HepG2 (cell line): ENCODE results near the gene ARHGAP9. TPM values are rescaled to one million over a fixed set of nuclear protein-coding genes. Genes with fewer than 3 reads are reported as not detected.

Experiments
- CHD2 ChIP-seq: IDR thresholded peaks from 2 replicates; pipeline ENCODE4 v1.6.1; 2011; ENCODE audit warnings: low read depth, low read length, improper control_type of control experiment
- CREB1 ChIP-seq, 2 experiments: fragments of 450-650 bp in 1 of 2; IDR thresholded peaks; 2 replicates each; pipeline ENCODE4 v1.6.1; 2016 to 2017; ENCODE audit warnings: control low read depth in 1 of 2, mild to moderate bottlenecking in 1 of 2, missing compliant biosample characterization in 1 of 2, missing genetic modification characterization in 1 of 2
- GZF1 ChIP-seq: sonication (generic); formaldehyde crosslinking; IDR thresholded peaks from 2 replicates; pipeline ENCODE4 v1.5.1; 2020; ENCODE audit warnings: mild to moderate bottlenecking, missing genetic modification reagents
- IKZF1 ChIP-seq: fragments of 450-650 bp; IDR thresholded peaks from 2 replicates; pipeline ENCODE4 v1.7.1; 2016
- IKZF4 ChIP-seq: sonication (generic); formaldehyde crosslinking; IDR thresholded peaks from 2 replicates; pipeline ENCODE4 v1.5.1; 2020; ENCODE audit warnings: borderline replicate concordance, mild to moderate bottlenecking, low read depth, missing genetic modification reagents; ENCODE audit errors: not compliant biosample characterization
- MLLT10 ChIP-seq: sonication (generic); formaldehyde crosslinking; IDR thresholded peaks from 2 replicates; pipeline ENCODE4 v1.4.0; 2020; ENCODE audit warnings: missing genetic modification reagents
- NCOA5 ChIP-seq: sonication (generic); formaldehyde crosslinking; IDR thresholded peaks from 2 replicates; pipeline ENCODE4 v1.4.0; 2020; ENCODE audit warnings: missing genetic modification reagents
- SALL1 ChIP-seq: sonication (generic); formaldehyde crosslinking; IDR thresholded peaks from 2 replicates; pipeline ENCODE4 v1.8.0; 2022; ENCODE audit warnings: mild to moderate bottlenecking, missing genetic modification reagents
- SAP130 ChIP-seq: IDR thresholded peaks from 2 replicates; pipeline ENCODE4 v1.6.1; 2016; ENCODE audit warnings: low read depth
- SIN3A ChIP-seq: IDR thresholded peaks from 2 replicates; pipeline ENCODE4 v1.6.1; 2011; ENCODE audit warnings: low read depth, mild to moderate bottlenecking, control low read depth, low read length, borderline replicate concordance
- THAP11 ChIP-seq: IDR thresholded peaks from 2 replicates; pipeline ENCODE4 v1.6.1; 2016; ENCODE audit warnings: missing biosample characterization, missing genetic modification reagents
- ZNF251 ChIP-seq: sonication (generic); formaldehyde crosslinking; IDR thresholded peaks from 2 replicates; pipeline ENCODE4 v1.9.0; 2021; ENCODE audit warnings: mild to moderate bottlenecking, missing genetic modification reagents
- ZNF256 ChIP-seq: sonication (generic); formaldehyde crosslinking; conservative IDR thresholded peaks from 2 replicates; pipeline ENCODE4 v1.4.0; 2020; ENCODE audit warnings: missing genetic modification reagents
- ZNF33B ChIP-seq: sonication (generic); formaldehyde crosslinking; IDR thresholded peaks from 2 replicates; pipeline ENCODE4 v1.5.1; 2020; ENCODE audit warnings: mild to moderate bottlenecking, missing genetic modification reagents
- polyA plus RNA-seq, 8 experiments: library from polyadenylated mRNA; depleted of rRNA in 3 of 8; stranded (reverse) in 7 of 8; unstranded in 1 of 8; fragments of >200 nt; fragmentation: Illumina TruSeq in 4 of 8; extraction: Trizol in 4 of 8; gene quantifications; 2 replicates each; pipeline versions ENCODE4 v1.2.1 to v1.2.3, GENCODE V29; 2011 to 2016; ENCODE audit warnings: low read depth in 4 of 8, missing spikeins in 1 of 8, mixed read lengths in 1 of 8; ENCODE audit not compliant: insufficient read depth in 1 of 8
- total RNA-seq, 5 experiments: library from RNA; depleted of rRNA; stranded (reverse); fragments of >200 nt; fragmentation: Illumina TruSeq; extraction: Trizol; gene quantifications; 2 replicates each; pipeline ENCODE4 v1.2.3, GENCODE V29; 2016; ENCODE audit warnings: low read depth in 1 of 5
- TF ChIP-seq, protein P1 (sequence below): sonication (generic); formaldehyde crosslinking; IDR thresholded peaks from 2 replicates; pipeline ENCODE4 v1.4.0; 2020; ENCODE audit warnings: mild to moderate bottlenecking, missing genetic modification reagents, borderline replicate concordance
- TF ChIP-seq, protein P2 (sequence below), 2 experiments: IDR thresholded peaks; 2 replicates each; pipeline ENCODE4 v1.6.1; 2011 to 2012; ENCODE audit warnings: low read length in 2 of 2, borderline replicate concordance in 1 of 2, low read depth in 1 of 2, mild to moderate bottlenecking in 1 of 2, moderate library complexity in 1 of 2
- TF ChIP-seq, protein P3 (sequence below): sonication (generic); formaldehyde crosslinking; IDR thresholded peaks from 2 replicates; pipeline ENCODE4 v1.5.0; 2020; ENCODE audit warnings: mild to moderate bottlenecking, missing genetic modification reagents

ARHGAP9 gene
- total and polyA plus RNA-seq, 2 of the 13 experiments (the other 11 are each of a cell fraction or from before 2014, with no cell fraction given): 0.18 to 1.2 TPM

DNA sequence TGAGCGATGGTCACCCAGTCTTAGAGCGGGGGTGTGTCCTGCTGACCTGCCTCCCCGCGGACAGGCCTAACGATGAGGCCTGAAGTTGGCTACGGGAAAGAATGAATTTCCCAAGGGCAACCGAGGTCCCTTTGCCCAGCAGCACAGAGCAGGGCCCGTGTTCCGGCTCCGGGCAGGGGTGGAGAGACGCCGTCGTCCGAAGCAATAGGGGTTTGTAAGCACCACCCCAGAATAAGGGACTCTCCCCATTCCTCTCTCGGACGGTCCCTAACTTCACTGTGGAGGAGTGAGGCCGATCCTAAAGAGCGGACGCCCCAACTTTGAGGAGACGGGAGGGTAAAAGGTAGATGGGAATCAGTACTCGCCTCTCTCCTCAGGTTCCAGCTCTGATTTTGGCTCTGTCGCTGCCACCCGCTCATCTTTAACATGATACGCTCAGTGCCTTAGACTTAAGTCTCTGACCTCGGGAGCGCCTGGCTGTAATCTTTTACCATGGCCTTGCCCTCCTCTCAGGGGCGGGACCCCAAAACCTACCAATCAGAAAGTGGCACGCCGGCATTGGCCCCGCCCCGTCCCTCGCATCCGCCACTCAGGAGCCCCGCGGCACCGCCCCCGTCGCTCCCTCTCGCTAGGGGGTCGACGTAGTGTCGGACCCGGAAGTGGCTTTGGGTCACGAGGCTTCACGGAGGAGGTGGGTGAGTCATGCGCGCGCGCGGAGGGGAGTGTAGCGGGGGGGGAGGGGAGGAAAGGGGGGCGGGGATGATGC, 40.6 kb upstream of the ARHGAP9 start, which contains the start of gene DDIT3 (continued):
- TF ChIP-seq ZNF256 (CRISPR knock-in tag): 0 out of 2 replicates have a peak, but pooled peaks have one; percentile 52
- TF ChIP-seq, protein P1, sequence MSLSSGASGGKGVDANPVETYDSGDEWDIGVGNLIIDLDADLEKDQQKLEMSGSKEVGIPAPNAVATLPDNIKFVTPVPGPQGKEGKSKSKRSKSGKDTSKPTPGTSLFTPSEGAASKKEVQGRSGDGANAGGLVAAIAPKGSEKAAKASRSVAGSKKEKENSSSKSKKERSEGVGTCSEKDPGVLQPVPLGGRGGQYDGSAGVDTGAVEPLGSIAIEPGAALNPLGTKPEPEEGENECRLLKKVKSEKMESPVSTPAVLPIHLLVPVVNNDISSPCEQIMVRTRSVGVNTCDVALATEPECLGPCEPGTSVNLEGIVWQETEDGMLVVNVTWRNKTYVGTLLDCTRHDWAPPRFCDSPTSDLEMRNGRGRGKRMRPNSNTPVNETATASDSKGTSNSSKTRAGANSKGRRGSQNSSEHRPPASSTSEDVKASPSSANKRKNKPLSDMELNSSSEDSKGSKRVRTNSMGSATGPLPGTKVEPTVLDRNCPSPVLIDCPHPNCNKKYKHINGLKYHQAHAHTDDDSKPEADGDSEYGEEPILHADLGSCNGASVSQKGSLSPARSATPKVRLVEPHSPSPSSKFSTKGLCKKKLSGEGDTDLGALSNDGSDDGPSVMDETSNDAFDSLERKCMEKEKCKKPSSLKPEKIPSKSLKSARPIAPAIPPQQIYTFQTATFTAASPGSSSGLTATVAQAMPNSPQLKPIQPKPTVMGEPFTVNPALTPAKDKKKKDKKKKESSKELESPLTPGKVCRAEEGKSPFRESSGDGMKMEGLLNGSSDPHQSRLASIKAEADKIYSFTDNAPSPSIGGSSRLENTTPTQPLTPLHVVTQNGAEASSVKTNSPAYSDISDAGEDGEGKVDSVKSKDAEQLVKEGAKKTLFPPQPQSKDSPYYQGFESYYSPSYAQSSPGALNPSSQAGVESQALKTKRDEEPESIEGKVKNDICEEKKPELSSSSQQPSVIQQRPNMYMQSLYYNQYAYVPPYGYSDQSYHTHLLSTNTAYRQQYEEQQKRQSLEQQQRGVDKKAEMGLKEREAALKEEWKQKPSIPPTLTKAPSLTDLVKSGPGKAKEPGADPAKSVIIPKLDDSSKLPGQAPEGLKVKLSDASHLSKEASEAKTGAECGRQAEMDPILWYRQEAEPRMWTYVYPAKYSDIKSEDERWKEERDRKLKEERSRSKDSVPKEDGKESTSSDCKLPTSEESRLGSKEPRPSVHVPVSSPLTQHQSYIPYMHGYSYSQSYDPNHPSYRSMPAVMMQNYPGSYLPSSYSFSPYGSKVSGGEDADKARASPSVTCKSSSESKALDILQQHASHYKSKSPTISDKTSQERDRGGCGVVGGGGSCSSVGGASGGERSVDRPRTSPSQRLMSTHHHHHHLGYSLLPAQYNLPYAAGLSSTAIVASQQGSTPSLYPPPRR (CRISPR knock-in tag): peak; percentile 67
- TF ChIP-seq ZNF33B (CRISPR knock-in tag): peak; percentile 86
- TF ChIP-seq THAP11: peak; percentile 76
- TF ChIP-seq, protein P2, sequence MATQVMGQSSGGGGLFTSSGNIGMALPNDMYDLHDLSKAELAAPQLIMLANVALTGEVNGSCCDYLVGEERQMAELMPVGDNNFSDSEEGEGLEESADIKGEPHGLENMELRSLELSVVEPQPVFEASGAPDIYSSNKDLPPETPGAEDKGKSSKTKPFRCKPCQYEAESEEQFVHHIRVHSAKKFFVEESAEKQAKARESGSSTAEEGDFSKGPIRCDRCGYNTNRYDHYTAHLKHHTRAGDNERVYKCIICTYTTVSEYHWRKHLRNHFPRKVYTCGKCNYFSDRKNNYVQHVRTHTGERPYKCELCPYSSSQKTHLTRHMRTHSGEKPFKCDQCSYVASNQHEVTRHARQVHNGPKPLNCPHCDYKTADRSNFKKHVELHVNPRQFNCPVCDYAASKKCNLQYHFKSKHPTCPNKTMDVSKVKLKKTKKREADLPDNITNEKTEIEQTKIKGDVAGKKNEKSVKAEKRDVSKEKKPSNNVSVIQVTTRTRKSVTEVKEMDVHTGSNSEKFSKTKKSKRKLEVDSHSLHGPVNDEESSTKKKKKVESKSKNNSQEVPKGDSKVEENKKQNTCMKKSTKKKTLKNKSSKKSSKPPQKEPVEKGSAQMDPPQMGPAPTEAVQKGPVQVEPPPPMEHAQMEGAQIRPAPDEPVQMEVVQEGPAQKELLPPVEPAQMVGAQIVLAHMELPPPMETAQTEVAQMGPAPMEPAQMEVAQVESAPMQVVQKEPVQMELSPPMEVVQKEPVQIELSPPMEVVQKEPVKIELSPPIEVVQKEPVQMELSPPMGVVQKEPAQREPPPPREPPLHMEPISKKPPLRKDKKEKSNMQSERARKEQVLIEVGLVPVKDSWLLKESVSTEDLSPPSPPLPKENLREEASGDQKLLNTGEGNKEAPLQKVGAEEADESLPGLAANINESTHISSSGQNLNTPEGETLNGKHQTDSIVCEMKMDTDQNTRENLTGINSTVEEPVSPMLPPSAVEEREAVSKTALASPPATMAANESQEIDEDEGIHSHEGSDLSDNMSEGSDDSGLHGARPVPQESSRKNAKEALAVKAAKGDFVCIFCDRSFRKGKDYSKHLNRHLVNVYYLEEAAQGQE (IDR thresholded peaks at IDR 0.05; ENCODE audit: borderline replicate concordance in 1 of 2, low read depth in 1 of 2, low read length in 2 of 2): peak in 1 of 2 experiments; percentile 67; a peak in 1 of 4 replicates
- TF ChIP-seq IKZF1: no peak
- TF ChIP-seq NCOA5 (CRISPR knock-in tag): no peak
- TF ChIP-seq SALL1: 0 out of 2 replicates have a peak, but pooled peaks have one; percentile 47
- 0 out of 2 replicates have a peak, but pooled peaks have one; percentile 65 for TF ChIP-seq ZNF251
- peak; percentile 85 for TF ChIP-seq CREB1 (IDR thresholded peaks at IDR 0.05)
- TF ChIP-seq CREB1 (CRISPR knock-in tag; IDR thresholded peaks at IDR 0.05): peak; percentile 92
- no peak for TF ChIP-seq MLLT10 (CRISPR knock-in tag)
- no peak; the same call in 1 of the 2 replicates for TF ChIP-seq CHD2
- no peak for TF ChIP-seq IKZF4 (CRISPR knock-in tag)
- peak; percentile 71; the same call in 1 of the 2 replicates for TF ChIP-seq SIN3A
- peak; percentile 74 for TF ChIP-seq SAP130
- TF ChIP-seq, protein P3, sequence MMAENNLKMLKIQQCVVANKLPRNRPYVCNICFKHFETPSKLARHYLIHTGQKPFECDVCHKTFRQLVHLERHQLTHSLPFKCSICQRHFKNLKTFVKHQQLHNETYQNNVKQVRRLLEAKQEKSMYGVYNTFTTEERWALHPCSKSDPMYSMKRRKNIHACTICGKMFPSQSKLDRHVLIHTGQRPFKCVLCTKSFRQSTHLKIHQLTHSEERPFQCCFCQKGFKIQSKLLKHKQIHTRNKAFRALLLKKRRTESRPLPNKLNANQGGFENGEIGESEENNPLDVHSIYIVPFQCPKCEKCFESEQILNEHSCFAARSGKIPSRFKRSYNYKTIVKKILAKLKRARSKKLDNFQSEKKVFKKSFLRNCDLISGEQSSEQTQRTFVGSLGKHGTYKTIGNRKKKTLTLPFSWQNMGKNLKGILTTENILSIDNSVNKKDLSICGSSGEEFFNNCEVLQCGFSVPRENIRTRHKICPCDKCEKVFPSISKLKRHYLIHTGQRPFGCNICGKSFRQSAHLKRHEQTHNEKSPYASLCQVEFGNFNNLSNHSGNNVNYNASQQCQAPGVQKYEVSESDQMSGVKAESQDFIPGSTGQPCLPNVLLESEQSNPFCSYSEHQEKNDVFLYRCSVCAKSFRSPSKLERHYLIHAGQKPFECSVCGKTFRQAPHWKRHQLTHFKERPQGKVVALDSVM (CRISPR knock-in tag): 0 out of 2 replicates have a peak, but pooled peaks have one; percentile 21
- TF ChIP-seq GZF1 (CRISPR knock-in tag): 0 out of 2 replicates have a peak, but pooled peaks have one; percentile 14
